ENCODE results near the gene SORCS2.

SORCS2 gene

DNA sequence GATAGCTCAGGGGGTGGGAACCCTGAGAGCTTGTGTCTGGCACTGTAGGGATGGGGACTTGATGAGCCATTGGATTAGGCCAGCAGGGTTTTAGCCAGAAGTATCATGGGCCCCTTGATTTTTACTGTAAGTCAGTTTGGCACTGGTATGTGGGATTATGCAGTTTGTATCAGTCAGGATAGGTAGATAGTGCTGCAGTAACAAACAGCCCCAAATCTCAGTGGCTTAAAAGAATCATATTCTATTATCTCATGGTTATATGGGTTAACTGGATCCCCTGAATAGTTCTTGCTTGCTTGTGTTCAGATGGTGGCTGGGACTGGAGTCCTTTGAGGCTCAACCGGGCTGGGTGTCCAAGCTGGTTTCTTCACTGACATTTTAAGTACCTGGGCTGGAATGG lies 56.5 kb downstream of the SORCS2 start:
- FAIRE-seq = no peak

DNA sequence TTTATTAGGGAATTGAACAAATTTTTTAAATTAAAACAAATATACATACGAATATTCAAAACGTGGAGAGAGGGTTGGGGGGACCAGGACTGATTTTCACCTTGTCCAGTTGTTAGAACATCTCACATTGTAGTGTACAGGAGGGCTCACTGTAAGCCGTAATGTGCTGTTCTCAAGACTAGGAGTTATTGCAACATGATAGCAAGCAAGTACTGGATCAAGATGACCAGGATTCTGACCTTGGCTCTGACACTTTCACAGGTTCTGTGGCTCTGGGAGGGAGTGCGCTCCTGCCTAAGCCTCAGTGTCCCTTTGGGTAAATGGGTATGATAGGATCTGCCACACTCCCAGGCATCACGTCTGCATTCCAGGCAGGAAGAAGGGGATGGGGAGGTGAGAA lies 59.0 kb downstream of the SORCS2 start:
- no peak for FAIRE-seq

DNA sequence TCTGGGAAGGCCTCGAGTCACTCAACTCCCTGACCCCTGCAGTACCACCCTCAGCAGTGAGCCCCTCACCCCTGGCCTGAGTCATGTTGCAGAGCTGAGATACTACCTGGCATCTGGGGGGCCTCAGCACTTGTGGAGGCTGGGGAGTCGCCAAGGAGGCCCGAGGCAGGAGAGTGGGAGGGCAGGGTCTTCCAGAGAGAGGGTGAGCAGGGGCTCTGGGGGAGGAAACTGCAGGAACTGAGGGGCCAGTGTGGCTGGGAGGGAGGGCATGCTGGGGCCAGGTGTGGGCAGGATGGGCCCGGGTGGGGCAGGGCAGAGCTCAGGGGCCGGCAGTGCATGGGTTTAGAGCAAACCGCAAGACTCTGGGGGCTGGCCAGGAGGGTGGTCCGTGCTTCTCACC lies 59.7 kb downstream of the SORCS2 start:
- FAIRE-seq = no peak

DNA sequence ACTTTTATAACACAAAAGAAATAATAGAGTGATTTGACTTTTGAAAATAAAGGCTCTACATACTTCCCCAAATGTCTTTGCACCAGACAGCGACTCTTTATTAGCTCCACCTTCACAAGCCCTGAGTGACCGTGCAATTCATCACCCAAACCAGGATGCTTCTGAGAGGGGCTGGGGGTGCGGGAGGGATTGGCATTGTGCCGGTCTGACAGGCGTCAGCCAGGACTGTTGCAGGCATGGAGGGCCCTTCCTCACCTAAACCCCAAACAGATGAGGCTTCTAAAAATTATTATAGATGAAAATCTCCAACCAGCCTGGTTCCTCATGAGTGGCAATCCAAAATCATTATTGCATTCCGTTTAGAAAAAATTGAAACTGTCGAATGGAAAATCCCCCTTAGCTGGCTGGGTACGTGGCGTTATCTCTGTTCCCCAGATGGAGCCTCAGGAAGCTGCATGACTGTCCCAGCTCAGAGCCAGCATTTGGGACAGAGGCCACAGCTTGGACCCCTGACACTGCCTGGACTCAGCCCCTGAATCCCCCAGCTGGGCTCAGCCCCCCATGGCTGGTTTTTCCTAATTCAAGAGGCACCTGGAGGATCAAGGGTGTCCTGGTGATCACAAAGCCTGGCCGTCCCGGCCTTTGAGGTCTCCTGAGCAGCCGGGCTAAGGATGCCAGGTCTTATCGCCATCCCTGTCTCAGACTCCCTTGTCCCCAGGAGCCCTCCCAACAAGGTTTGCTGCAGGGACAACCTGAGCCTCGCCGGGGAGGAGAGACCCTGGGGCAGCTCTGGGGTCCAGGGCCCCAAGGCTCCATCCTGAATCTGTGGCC lies 60.4 kb downstream of the SORCS2 start:
- no peak for FAIRE-seq

DNA sequence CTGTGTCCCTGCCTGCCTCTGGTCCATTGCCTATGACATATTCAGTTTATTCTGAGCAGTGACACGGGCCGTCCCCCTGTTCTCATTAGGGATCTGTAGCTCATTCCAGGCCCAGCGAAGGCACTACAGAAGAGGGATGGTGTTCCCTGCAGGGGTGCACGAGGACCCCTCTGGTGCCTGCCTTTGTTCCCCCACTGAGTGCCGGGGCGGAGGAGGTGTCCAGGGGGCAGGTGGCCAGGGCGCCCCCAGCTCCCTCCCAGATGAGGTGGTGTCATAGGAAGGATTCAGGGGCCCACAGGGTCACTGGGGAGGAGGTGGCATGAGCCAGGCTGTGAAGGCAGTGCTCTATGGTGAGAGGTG lies 61.0 kb downstream of the SORCS2 start:
- FAIRE-seq = no peak

DNA sequence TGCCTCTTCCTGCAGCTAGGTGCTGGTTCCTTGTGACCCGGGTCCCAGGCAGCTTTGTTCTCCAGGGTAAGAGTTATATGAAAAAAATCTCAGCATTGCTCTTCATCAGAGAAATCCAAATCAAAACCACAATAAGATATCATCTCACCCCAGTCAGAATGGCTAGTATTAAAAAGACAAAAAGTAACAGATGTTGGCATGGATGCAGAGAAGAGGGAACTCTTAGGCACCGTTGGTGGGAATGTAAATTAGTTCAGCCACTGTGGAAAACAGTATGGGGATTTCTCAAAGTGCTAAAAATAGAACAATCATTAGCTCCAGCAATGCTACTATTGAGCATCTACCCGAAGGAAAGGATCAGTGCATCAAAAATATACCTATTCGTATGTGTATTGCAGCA lies 61.5 kb downstream of the SORCS2 start:
- no peak for FAIRE-seq

DNA sequence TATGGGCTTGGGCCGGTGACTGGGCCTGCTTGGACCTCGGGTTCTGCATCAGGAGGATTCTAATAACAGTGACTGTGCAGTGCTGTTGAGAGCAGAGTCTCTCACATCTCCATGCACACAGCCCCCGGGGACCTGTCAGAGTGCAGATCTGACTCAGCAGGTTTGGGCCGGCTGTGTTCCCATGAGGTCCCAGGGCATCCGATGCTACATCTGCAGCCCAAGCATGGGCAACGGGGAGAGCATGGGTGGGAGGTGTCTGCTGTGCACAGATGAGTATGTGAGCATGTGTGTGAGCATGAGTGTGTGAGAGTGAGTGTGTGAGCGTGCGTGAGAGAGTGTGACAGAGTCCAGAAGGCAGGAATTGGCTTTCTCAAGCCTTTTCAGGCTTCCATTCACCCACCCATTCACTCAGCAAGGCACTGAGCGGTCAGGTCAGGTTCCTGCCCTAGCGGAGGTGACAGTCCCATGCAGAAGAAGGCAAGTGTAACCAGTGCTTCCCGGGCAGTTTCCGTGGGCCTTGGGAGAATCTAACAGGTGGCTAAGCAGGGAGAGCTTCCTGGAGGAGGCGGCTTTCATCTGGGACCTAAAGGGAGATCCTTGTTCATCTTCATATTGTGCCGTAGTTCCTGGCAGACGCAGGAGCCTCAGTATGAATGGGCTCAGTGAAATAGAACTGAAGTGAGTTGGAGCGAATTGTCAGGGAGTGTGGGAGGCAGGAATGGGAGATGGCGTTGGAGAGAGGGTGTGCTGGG lies 62.6 kb downstream of the SORCS2 start:
- no peak for FAIRE-seq

DNA sequence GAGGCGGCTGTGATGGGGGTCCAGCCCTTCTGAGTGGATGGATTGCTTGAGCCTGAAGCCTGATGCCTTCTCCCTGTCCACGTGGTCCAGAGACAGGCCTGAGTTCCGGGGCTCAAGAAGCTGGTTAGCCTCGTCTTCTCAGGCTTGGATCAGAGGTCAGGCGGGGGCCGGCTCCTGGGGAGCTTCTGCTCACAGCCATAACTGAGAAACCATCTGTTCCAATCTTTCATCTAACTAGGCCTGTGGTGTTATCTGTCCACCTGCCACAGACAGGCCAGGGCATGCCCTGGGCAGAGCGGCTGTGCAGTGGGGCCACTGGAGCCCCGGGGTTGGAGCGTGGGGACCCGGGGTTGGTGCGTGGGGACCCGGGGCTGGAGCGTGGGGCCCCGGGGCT lies 63.1 kb downstream of the SORCS2 start:
- no peak for FAIRE-seq

DNA sequence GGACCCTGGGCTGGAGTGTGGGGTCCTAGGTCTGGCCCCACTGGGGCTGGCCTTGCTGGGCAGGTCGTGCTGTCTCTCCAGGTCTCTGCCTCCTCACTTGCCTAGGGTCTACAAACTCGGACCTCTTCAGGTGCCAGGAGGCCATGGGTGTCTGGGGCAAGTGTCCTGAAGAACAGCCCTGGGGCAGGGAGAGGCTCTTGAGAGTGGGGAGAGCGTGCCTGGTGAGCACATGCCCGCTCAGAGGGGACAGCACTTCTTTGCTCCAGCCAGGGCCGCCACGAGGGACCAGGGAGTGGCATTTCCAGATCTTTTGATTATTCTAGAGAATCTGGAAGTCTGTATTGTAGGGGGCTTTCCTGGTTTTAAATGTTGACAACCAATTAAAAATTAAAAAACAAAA lies 63.7 kb downstream of the SORCS2 start:
- FAIRE-seq = no peak

DNA sequence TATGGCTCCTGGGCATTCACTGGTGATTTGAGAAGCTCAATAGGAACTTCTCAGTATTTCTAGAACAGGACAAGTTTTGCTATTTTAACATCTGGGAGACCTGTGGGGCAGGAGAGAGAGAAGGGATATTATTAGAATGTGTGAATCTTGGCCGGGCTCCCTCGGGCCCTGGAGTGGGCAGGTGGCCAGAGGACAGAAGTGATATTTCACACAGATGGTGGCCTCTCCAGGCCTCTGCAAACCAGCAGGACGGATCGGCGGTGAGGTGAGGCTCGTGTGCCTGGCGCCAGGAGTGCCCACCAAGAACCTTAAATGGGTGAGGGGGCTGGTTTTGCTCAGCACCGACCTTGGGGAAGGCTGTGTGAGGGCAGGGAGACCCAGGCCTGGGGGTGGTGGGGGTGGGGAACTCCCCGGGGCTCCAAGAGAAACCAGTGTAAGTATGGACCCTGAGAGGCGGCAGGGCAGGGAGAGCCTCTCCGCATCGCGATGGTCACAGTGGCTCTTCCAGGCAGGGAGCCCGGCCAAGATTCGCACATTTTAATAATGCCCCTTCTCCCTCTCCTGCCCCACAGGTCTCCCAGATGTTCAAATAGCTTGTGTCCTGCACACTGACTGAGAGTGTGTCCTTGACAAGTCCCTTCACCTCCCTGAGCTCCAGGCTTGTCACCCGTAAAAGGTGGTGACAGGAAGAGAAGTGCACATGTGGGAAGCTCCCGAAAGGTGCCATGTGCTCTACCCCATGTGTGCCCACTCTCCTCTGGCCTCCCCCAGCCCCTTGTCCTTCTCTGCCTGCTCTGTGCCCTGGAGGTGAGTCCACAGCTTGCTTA lies 64.9 kb downstream of the SORCS2 start:
- FAIRE-seq = no peak

DNA sequence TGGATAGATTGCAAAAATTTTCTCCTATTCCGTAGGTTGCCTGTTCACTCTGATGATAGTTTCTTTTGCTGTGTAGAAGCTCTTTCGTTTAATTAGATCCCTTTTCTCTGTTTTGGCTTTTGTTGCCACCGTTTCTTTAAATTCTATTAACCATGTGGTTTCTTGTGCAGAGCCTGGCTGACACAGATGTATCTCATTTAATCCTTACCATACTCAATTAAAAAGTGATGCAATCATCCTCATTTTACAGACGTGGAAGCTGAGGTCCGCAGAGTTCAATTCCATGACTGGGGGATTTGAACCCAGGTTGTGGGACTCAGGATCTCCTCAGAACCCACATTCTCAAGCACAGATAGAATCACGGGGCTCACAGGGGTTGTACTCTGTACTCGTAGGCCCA lies 66.7 kb downstream of the SORCS2 start:
- FAIRE-seq = no peak

DNA sequence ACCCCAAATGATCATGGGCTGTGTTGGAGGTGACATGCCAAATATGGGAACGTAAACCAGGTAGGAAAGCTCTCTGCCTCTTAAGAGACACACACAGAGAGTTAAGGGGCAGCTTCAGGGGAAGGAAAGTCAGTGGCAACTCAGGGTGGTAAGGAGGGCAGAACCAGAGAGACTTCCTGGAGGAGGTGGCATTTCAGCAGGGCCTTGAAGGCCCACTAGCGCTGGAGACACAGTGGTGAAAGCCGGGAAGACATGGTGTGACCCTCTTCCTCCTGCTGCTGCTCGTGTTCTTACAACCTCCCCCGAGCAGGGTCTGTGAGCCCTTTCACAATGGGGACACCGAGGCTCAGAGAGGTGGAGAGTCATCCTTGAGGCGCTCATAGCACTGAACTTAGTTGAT lies 68.2 kb downstream of the SORCS2 start:
- no peak for FAIRE-seq

DNA sequence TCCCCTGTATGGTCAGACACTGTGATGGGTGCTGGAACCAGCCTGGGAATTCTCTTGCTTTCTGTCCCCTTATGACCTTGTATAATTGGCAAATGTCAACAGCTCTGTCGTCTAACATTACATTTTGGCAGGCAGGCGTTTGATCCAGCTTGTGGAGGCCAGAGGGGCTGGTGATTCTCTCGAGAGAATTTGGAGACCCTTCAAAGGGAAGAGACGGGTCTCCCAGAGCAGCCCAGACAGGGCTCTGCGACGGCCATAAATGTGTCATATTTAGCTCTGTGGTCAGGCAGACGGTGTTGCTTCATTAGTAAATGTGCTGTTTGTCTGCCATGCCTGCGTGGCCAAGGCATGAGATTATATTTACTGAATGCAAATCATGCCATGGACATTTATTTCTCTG lies 68.7 kb downstream of the SORCS2 start:
- FAIRE-seq = no peak

DNA sequence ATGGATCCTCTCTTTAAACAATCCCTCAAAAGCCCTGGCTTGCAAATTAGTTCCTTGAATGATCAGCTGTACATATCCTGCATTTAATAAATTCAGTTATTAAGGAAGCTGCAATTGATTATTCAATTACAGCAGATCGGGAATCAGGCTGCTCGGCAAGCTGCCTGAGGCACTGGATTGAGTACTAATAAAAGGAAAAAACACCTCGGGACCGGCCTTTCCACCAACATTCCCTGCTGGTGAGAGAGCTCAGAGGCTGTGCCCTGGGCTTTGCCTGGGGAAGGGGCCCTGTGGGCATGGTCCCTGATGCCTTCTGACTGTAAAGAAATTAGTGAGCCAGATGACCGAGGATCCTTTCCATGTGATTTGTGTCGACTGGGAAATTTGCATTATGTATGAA lies 69.2 kb downstream of the SORCS2 start:
- no peak for FAIRE-seq

DNA sequence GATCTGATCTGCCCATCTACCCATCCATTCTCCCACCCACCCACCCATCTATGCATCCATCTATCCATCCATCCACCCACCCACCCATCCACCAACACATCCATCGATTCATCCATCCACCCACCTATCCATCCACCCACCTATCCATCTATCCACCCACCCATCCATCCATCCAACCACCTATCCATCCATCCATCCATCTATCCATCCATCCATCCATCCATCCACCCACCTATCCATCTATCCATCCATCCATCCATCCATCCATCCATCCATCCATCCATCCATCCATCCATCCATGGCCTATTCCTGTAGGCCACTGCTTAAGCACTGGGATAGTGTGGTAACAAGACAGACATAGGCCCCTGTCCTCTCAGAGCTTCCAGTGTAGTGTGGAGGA lies 69.8 kb downstream of the SORCS2 start:
- FAIRE-seq = no peak

DNA sequence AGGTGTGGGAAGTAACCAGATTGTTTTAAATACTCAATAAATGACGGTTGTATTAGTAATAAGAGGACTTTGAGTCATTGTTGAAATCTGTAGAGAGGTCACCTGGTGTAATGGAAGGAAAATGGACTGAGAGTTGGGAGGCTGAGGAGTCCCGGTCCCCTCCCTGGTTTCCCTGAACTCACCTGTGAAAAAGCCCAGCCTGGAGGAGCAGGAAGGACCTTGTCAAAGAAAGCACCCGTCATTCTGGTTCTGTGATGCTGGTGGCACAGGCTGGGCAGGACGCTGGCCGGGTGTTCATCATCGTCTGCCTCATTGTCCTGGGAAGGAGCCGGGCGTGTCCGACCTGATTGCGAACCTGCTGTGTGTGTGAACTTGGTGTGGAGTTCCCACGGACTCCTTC lies 70.8 kb downstream of the SORCS2 start:
- no peak for FAIRE-seq

DNA sequence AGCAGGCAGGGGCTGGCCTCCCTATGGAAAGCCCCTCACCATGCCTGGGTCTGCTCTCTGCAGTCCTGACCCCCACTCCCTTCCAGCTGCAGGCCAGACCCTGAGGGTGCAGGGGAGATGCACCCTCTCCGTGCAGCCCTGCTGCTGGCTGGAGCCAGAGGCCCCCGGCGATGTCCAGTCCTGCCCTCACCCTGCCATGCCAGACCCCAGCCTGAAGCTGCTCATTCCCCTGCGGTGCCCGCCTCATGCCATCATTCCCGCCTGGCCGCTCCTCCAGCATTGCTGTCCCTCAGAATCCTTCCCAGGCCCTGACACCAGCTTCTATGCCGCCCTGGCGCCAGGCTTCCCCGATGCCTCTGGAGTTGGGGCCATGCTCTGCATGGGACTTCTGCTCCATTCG lies 72.4 kb downstream of the SORCS2 start:
- FAIRE-seq = no peak

DNA sequence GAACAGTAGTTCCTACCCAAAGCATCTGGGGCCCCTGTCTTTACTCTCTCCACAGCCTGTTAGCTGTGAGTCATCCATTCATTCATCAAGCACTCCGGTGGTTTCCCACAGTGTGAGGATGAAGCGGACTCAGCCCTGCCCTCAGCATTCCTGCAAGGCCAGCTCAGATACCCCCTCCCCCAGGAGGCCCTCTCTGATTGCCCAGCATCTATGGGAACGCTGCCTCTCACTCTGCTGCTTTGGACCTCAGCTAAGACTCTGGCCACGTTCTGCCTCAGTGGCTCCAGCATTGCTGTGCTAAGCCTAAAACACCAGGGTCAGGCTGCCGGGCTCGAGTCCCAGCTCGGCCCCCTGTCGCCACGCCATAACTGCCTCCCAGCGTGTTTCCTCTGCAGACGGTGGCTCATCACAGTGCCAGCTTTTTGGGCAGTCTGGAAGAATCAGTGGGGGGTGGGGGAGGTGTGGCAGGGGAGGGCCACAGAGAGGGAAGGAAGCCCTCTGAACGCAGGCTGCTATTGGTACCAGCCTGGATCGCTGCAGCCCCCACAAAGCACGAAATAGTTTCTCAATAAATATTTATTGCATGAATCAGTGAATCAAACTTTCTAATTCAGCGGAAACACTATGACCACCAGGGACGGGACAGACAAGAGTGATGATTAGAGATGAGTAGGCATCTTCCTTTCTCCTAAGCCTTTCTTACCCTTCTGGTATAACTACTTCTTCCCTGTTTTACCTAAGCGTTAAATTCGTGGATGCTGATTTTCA lies 74.4 kb downstream of the SORCS2 start:
- FAIRE-seq = no peak

DNA sequence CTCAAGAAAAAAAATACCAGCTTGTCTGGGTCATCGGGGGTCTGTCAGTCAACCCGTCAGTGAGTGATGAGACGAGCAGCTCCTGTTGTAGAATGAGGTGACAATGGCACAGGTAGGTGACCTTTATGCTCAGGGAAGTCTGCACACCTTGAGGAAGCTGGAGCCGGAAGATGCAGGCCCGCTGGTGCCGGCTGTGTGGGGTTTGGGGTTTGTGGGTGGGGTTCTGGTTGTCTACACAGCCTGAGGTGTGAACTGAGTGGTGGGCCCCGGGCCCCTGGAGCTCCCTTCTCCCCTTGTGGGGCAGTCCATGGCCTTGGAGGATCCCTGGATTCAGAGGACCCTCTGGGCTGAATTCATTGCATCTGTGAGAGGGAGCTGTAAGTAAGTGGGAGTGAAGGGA lies 75.5 kb downstream of the SORCS2 start:
- FAIRE-seq = no peak

DNA sequence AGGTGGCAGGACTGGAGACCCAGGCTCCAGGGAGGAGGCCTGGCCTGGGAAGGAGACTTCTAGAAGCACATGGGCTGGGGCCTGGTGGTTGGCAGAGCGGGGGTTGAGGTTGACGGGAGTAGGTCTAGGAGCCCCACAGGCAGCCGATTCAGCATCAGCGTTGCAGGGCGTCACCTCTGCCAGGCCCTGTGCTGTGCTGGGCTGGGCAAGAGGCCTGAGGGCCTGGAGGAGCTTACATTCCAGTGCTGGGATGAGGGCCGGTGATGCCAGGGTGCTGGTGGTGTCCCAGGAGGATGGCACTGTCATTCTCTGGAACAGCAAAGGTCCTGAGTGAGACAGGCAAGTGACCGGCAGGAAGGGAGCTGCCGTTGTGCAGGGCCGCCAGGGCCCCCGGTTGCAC lies 76.6 kb downstream of the SORCS2 start:
- FAIRE-seq = no peak

DNA sequence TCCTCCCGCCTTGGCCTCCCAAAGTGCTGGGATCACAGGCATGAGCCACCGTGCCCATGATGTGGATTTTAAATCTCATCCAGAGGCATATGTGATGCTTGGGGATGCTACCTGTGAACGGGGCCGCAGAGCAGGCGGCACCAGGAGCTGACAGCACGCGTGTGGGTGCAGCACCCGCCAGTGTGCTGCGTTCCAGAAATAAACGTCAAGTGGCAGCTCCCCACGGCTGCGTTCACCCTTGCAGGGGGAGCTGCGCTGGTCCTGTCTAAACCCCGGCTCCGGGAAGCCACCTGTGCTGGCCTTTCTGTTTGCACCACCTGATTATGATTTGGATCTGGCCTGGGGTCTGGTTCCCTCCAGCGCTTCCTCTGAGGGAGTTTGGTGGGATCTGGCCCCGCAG lies 77.8 kb downstream of the SORCS2 start:
- FAIRE-seq = no peak

DNA sequence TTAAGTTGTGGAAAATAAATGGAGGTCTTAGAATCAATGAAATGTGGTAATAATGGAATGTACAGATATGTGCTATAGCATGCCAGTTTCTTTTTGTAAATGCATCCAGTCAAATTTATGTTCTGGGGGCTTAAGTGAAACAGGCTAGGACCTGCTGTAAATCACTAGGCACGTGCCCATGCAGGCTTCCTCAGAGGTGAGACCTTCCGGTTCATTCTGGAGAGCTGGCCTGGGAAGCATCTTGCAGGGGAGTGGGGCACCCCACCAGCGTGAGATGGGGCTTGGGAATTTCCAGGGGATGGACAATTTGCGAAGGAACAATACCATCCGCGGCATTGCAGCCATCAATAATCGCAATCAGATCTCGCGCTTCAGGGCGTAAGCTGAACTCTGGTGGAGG lies 80.1 kb downstream of the SORCS2 start:
- no peak for FAIRE-seq

DNA sequence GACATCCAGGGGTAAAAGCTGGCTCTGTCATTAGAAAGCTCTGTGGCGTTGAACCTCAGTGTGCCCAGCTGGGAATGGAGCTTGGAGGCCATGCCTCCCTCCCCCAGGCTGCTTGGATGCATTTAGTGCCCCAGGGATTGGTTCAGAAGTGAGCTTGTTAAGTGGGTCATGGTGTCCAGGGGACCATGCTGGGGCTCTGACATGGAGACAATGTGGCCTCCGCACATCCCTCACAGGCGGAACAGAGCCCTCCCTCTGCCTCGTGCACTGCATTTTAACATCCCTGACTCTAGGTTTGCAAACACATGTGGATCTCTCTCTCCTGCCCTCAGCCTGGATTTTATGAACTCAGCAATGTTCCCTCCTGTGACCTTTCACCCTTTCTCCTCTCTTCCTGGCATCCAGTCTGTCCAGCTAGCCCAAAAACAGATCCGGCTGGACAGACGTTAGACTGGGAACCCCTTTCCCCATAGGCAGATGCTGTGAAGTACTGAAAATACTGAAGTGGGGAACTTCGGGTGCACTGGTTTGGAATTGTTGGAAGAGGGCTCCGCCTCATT lies 81.5 kb downstream of the SORCS2 start:
- no peak for FAIRE-seq
